Neural progenitor cell (in vitro differentiated cells): ENCODE data around the gene ZNF350.
"Not testable (repeated sequence)": the region's sequence is repeated elsewhere in the genome, so short reads cannot be mapped to it uniquely, and the experiment has no call there.

Experiments used
- EZH2 ChIP-seq: fragments of 200-600 bp; sonication (generic); IDR thresholded peaks from 2 replicates; pipeline ENCODE4 v1.6.1; 2017; ENCODE audit warnings: antibody characterized with exemption, mild to moderate bottlenecking, moderate library complexity
- EZH2phosphoT487 ChIP-seq: fragments of 200-600 bp; sonication (generic); IDR thresholded peaks from 2 replicates; pipeline ENCODE4 v1.6.1; 2017; ENCODE audit warnings: antibody characterized with exemption
- TF ChIP-seq, protein P1 (sequence below): fragments of 200-600 bp; sonication (generic); IDR thresholded peaks from 2 replicates; pipeline ENCODE4 v1.5.1; 2017; ENCODE audit warnings: antibody characterized with exemption, mild to moderate bottlenecking

DNA sequence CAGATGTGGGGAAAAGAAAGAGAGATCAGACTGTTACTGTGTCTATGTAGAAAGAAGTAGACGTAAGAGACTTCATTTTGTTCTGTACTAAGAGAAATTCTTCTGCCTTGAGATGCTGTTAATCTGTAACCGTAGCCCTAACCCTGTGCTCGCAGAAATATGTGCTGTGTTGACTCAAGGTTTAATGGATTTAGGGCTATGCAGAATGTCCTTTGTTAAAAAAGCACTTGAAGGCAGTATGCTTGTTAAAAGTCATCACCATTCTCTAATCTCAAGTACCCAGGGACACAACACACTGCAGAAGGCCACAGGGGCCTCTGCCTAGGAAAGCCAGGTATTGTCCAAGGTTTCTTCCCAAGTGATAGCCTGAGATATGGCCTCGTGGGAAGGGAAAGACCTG is 37.8 kb upstream of the ZNF350 start:
- TF ChIP-seq, protein P1, sequence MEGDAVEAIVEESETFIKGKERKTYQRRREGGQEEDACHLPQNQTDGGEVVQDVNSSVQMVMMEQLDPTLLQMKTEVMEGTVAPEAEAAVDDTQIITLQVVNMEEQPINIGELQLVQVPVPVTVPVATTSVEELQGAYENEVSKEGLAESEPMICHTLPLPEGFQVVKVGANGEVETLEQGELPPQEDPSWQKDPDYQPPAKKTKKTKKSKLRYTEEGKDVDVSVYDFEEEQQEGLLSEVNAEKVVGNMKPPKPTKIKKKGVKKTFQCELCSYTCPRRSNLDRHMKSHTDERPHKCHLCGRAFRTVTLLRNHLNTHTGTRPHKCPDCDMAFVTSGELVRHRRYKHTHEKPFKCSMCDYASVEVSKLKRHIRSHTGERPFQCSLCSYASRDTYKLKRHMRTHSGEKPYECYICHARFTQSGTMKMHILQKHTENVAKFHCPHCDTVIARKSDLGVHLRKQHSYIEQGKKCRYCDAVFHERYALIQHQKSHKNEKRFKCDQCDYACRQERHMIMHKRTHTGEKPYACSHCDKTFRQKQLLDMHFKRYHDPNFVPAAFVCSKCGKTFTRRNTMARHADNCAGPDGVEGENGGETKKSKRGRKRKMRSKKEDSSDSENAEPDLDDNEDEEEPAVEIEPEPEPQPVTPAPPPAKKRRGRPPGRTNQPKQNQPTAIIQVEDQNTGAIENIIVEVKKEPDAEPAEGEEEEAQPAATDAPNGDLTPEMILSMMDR, result not testable (repeated sequence)
- TF ChIP-seq EZH2phosphoT487, EZH2: not testable (repeated sequence)
